ENCODE results near the gene KCNQ1. TPM values are rescaled to one million over a fixed set of nuclear protein-coding genes. Genes with fewer than 3 reads are reported as not detected.

KCNQ1 gene
- total RNA-seq, 5 donors from 2014 or later (not counting 1 experiment from before 2014, with no cell fraction given) = 20.9 to 32.9 (median 24.0) TPM

DNA sequence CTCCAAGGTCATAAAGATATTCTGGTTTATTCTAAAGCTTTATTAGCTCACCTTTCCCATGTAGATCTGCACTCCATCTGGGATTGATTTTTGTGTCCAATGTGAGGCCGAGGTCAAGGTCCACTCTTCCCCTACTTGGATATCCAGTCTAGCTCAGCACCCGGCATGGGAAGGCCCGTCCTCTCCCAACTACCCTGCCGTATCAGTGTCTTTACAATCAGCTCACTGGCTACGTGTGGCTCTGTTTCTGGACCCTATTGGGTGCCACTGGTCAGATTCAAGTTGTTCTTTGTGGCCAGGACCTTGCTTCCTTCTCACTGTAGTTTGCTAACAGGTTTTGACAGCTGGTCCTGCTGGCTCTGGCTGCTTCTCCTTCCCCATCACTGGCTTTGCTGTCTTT lies 224.1 kb downstream of the KCNQ1 start:
- ATAC-seq (replicated peaks in 1 of 4) (no peak), DNase-seq (no peak)
- H3K27me3 ChIP-seq (replicated peaks in 1 of 2; ENCODE audit: control insufficient read depth in 2 of 2, extremely low read depth in 1 of 2, insufficient read depth in 2 of 2, low read length in 1 of 2) = no peaks in the 10 kb centered on the region
- WGBS (ENCODE audit: insufficient coverage) = 91% methylated on average over 5 of the region's 5 CpGs
- H3K4me1 ChIP-seq (ENCODE audit: control insufficient read depth in 1 of 2, extremely low read depth in 1 of 2, insufficient read depth in 2 of 2, low read length in 2 of 2) = no peaks in the 10 kb centered on the region
- no peak overlapping the region for H3K27ac ChIP-seq (ENCODE audit: low read length)
- Mint-ChIP-seq H3K9me3 (no peaks in the 10 kb centered on the region), H3K4me1 (no peaks in the 10 kb centered on the region), H3K27ac (no peak overlapping the region), H3K27me3 (no peaks in the 10 kb centered on the region), H3K4me3 (no peak overlapping the region), H3K36me3 (peaks cover 21% of the 10 kb centered on the region)
- peaks cover 0 to 3% of the 10 kb centered on the region in 2 donors for H3K36me3 ChIP-seq (ENCODE audit: control insufficient read depth in 2 of 2, extremely low read depth in 1 of 2, insufficient read depth in 1 of 2, low read length in 1 of 2)
- CTCF ChIA-PET = no interaction called here
- no peak overlapping the region for H3K4me3 ChIP-seq (ENCODE audit: control insufficient read depth in 1 of 2, extremely low read depth in 1 of 2, low read length in 1 of 2)
- no peaks in the 10 kb centered on the region for H3K9me3 ChIP-seq
- POLR2A ChIA-PET = no interaction called here

DNA sequence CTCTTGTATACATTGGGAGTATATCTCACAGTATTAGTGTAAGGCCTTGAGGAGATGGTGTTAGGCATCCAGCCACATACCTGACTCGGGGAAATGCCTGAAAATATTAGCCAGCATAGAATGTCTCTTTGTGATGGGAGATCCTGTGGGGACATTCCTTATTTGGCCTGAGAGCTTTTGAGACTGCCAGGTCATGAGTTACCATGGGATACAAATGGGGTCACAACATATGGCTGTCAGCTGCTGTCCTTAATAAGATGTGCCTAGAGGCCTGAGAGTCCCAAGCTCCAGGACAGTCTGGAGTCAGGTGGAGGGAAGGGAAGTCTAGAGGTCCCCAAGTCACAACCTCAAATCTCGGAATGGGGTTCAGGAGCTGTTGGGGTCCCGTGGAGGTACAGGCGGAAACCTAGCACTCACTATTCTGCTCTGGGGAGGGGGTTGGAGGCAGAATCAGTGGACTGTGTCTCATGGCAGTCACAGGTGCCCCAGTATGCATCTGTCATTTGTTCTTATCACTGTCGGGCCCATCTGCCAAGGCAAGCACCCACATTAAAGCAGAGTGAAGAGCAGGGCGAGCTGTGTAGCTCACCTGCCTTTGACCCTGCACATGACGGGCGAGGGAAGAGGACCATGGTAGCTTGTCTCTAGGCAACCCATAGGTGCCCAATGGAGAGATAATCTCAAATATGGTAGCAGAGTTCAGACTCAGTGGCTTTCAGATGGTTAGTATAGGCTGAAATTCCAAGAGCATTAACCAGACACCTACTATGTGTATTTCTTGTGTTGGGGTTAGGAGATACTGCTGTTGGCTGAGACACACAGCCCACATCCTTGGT lies 225.0 kb downstream of the KCNQ1 start:
- ATAC-seq (replicated peaks in 1 of 4) = no peak
- Histone ChIP-seq H3K9me3 (no peaks in the 10 kb centered on the region), H3K4me3 (ENCODE audit: control insufficient read depth in 1 of 2, extremely low read depth in 1 of 2, low read length in 1 of 2) (no peak overlapping the region), H3K27ac (ENCODE audit: low read length) (no peak overlapping the region), H3K27me3 (replicated peaks in 1 of 2; ENCODE audit: control insufficient read depth in 2 of 2, extremely low read depth in 1 of 2, insufficient read depth in 2 of 2, low read length in 1 of 2) (no peaks in the 10 kb centered on the region), H3K4me1 (ENCODE audit: control insufficient read depth in 1 of 2, extremely low read depth in 1 of 2, insufficient read depth in 2 of 2, low read length in 2 of 2) (no peaks in the 10 kb centered on the region), H3K36me3 (ENCODE audit: control insufficient read depth in 2 of 2, extremely low read depth in 1 of 2, insufficient read depth in 1 of 2, low read length in 1 of 2) (peaks cover 0 to 3% of the 10 kb centered on the region in 2 donors)
- no peak for DNase-seq
- H3K27me3 Mint-ChIP-seq = no peaks in the 10 kb centered on the region
- H3K36me3 Mint-ChIP-seq = peaks cover 17% of the 10 kb centered on the region
- no peak overlapping the region for H3K4me3 Mint-ChIP-seq
- WGBS (ENCODE audit: insufficient coverage) = 91% methylated on average over 5 of the region's 8 CpGs
- H3K9me3 Mint-ChIP-seq = no peaks in the 10 kb centered on the region
- ChIA-PET CTCF (no interaction called here), POLR2A (no interaction called here)
- no peak overlapping the region for H3K27ac Mint-ChIP-seq
- no peaks in the 10 kb centered on the region for H3K4me1 Mint-ChIP-seq

DNA sequence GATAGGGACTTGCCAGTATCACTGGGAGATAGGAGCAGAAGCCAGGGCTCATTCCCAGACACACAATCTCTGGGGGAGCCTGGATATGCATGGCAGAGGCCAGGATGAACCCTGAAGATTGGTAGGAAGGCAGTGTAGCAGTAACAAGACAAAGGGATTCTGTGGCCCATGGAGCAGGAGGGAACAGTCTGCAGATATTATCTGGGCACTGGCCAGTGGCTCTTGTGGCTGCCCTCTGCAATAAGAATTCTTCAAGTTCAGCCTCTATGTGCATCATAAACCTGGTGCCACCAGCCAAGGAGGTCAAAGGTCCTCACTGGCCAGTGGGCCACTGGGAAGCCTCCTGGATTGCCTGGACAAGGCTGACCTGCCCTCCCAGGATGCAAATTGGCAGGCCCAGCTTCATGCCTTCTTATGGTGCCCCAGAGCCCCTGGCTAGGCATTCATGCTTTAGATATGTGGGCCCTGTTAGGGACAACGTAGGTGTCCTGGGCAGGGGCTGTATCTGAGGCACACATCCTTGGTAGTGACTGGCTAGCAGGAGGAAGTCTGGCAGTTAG lies 225.8 kb downstream of the KCNQ1 start:
- CTCF ChIA-PET = no interaction called here
- DNase-seq = no peak
- Mint-ChIP-seq H3K27me3 (no peaks in the 10 kb centered on the region), H3K4me1 (no peaks in the 10 kb centered on the region), H3K27ac (no peak overlapping the region), H3K9me3 (no peaks in the 10 kb centered on the region), H3K4me3 (no peak overlapping the region), H3K36me3 (peaks cover 17% of the 10 kb centered on the region)
- ATAC-seq (replicated peaks in 1 of 4) = no peak
- POLR2A ChIA-PET = no interaction called here
- Histone ChIP-seq H3K9me3 (no peaks in the 10 kb centered on the region), H3K27me3 (replicated peaks in 1 of 2; ENCODE audit: control insufficient read depth in 2 of 2, extremely low read depth in 1 of 2, insufficient read depth in 2 of 2, low read length in 1 of 2) (no peaks in the 10 kb centered on the region), H3K36me3 (ENCODE audit: control insufficient read depth in 2 of 2, extremely low read depth in 1 of 2, insufficient read depth in 1 of 2, low read length in 1 of 2) (peaks cover 0 to 3% of the 10 kb centered on the region in 2 donors), H3K4me3 (ENCODE audit: control insufficient read depth in 1 of 2, extremely low read depth in 1 of 2, low read length in 1 of 2) (no peak overlapping the region), H3K4me1 (ENCODE audit: control insufficient read depth in 1 of 2, extremely low read depth in 1 of 2, insufficient read depth in 2 of 2, low read length in 2 of 2) (no peaks in the 10 kb centered on the region), H3K27ac (ENCODE audit: low read length) (no peak overlapping the region)
- WGBS (ENCODE audit: insufficient coverage) = 13% methylated on average over 1 of the region's 1 CpG

DNA sequence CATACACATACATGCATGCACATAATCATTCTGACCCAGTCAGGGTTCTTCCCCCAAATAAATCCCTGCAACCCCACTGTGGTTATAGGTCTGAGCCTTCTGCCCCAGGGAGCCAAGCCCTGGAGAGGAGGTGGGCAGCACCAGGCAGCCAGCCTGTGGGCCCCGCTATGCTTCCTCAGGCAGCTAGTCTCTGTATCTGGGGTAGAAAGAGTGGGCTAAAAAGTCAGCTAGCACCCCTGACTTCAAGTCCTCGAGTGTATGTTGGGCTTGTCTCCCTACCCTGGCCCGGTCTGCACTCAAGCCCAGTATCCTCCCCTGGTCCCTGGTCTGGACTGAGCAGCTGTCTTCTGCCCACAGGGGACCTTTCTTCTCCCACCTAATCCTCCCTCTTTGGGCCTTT lies 226.9 kb downstream of the KCNQ1 start:
- Histone ChIP-seq H3K27me3 (replicated peaks in 1 of 2; ENCODE audit: control insufficient read depth in 2 of 2, extremely low read depth in 1 of 2, insufficient read depth in 2 of 2, low read length in 1 of 2) (no peaks in the 10 kb centered on the region), H3K4me3 (ENCODE audit: control insufficient read depth in 1 of 2, extremely low read depth in 1 of 2, low read length in 1 of 2) (no peak overlapping the region), H3K36me3 (ENCODE audit: control insufficient read depth in 2 of 2, extremely low read depth in 1 of 2, insufficient read depth in 1 of 2, low read length in 1 of 2) (peaks cover 0 to 3% of the 10 kb centered on the region in 2 donors), H3K4me1 (ENCODE audit: control insufficient read depth in 1 of 2, extremely low read depth in 1 of 2, insufficient read depth in 2 of 2, low read length in 2 of 2) (no peaks in the 10 kb centered on the region), H3K27ac (ENCODE audit: low read length) (no peak overlapping the region), H3K9me3 (no peaks in the 10 kb centered on the region)
- CTCF ChIA-PET = interaction anchor here in 1 of 2 donors (0.6 kb wide), 1 partner anchor 189 kb away, joined by 3 read pairs; no protein-coding TSS in a partner anchor
- no peak overlapping the region for H3K4me3 Mint-ChIP-seq
- no peaks in the 10 kb centered on the region for H3K27me3 Mint-ChIP-seq
- peaks cover 24% of the 10 kb centered on the region for H3K36me3 Mint-ChIP-seq
- POLR2A ChIA-PET = no interaction called here
- no peaks in the 10 kb centered on the region for H3K9me3 Mint-ChIP-seq
- no peak for DNase-seq
- H3K4me1 Mint-ChIP-seq = no peaks in the 10 kb centered on the region
- 100% methylated on average over 3 of the region's 3 CpGs for WGBS (ENCODE audit: insufficient coverage)
- H3K27ac Mint-ChIP-seq = no peak overlapping the region
- no peak for ATAC-seq (replicated peaks in 1 of 4)

DNA sequence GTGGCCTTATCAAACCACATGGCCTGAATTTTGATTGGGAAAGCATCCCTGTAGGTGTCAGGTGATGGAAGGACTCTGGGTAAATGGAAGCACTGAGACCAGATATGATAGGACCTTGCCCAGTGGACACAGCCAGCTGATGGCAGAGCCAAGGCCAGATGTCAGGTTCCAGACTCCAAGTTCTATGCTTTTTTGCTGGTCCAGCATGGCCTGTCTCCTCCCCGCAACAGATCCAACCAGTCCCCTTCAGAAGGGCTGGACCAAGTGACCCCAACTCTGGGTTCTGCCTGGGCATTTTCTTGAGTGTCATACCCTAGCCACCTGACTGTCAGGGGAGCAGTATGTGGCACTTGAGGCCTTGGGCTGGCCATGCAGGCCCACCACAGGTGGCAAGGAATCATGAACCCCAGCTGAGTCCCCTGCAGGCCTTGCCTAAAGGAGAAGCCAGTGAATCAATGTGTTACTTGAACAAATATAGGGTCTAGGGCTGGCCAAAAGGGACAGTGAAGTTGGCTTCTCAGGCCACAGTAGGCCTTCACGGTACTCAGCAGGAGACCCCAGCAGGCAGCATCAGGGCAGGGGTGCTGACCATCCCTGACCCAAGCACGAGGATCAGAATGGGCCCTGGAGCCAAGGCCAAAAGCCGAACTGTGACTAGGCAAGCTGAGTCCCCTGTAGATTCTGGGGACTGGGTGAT lies 227.9 kb downstream of the KCNQ1 start:
- ChIA-PET POLR2A (no interaction called here), CTCF (no interaction called here)
- H3K27ac Mint-ChIP-seq = no peak overlapping the region
- ATAC-seq (replicated peaks in 1 of 4) (no peak), DNase-seq (no peak)
- Histone ChIP-seq H3K27ac (ENCODE audit: low read length) (no peak overlapping the region), H3K4me3 (ENCODE audit: control insufficient read depth in 1 of 2, extremely low read depth in 1 of 2, low read length in 1 of 2) (no peak overlapping the region), H3K9me3 (no peaks in the 10 kb centered on the region), H3K27me3 (replicated peaks in 1 of 2; ENCODE audit: control insufficient read depth in 2 of 2, extremely low read depth in 1 of 2, insufficient read depth in 2 of 2, low read length in 1 of 2) (no peaks in the 10 kb centered on the region), H3K4me1 (ENCODE audit: control insufficient read depth in 1 of 2, extremely low read depth in 1 of 2, insufficient read depth in 2 of 2, low read length in 2 of 2) (no peaks in the 10 kb centered on the region), H3K36me3 (ENCODE audit: control insufficient read depth in 2 of 2, extremely low read depth in 1 of 2, insufficient read depth in 1 of 2, low read length in 1 of 2) (peaks cover 0 to 3% of the 10 kb centered on the region in 2 donors)
- H3K4me1 Mint-ChIP-seq = no peaks in the 10 kb centered on the region
- H3K27me3 Mint-ChIP-seq = no peaks in the 10 kb centered on the region
- WGBS (ENCODE audit: insufficient coverage) = 76% methylated on average over 4 of the region's 4 CpGs
- no peak overlapping the region for H3K4me3 Mint-ChIP-seq
- no peaks in the 10 kb centered on the region for H3K9me3 Mint-ChIP-seq
- H3K36me3 Mint-ChIP-seq = peaks cover 24% of the 10 kb centered on the region

DNA sequence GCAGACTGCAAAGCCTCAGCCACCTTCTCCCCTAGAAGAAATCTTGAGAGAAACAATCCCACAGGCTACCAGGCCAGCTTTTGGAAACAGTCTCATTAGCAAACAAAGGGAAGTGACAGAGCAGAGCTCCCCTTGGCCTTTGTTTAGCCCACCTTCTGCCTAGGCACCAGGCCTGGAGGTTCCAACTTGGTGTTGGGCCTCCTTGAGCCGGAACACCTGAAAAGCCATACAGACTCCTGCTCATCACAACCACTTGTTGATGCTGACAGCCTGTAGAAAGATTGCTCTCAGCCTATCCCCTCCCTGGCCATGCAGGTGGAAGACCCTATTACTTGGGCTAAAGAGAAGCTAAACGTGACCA lies 228.4 kb downstream of the KCNQ1 start:
- Mint-ChIP-seq H3K4me3 (no peak overlapping the region), H3K36me3 (peaks cover 24% of the 10 kb centered on the region), H3K4me1 (no peaks in the 10 kb centered on the region), H3K9me3 (no peaks in the 10 kb centered on the region), H3K27me3 (no peaks in the 10 kb centered on the region), H3K27ac (no peak overlapping the region)
- no peaks in the 10 kb centered on the region for H3K27me3 ChIP-seq (replicated peaks in 1 of 2; ENCODE audit: control insufficient read depth in 2 of 2, extremely low read depth in 1 of 2, insufficient read depth in 2 of 2, low read length in 1 of 2)
- H3K4me1 ChIP-seq (ENCODE audit: control insufficient read depth in 1 of 2, extremely low read depth in 1 of 2, insufficient read depth in 2 of 2, low read length in 2 of 2) = no peaks in the 10 kb centered on the region
- no peaks in the 10 kb centered on the region for H3K9me3 ChIP-seq
- peaks cover 0 to 3% of the 10 kb centered on the region in 2 donors for H3K36me3 ChIP-seq (ENCODE audit: control insufficient read depth in 2 of 2, extremely low read depth in 1 of 2, insufficient read depth in 1 of 2, low read length in 1 of 2)
- ChIA-PET POLR2A (interaction anchor here in 1 of 2 donors (0.6 kb wide), 1 partner anchor 229 kb away, joined by 4 read pairs; the partner anchor contains the start of gene TRPM5), CTCF (no interaction called here)
- WGBS (ENCODE audit: insufficient coverage) = 83% methylated on average over 2 of the region's 2 CpGs
- ATAC-seq (replicated peaks in 1 of 4) = no peak
- no peak overlapping the region for H3K27ac ChIP-seq (ENCODE audit: low read length)
- no peak overlapping the region for H3K4me3 ChIP-seq (ENCODE audit: control insufficient read depth in 1 of 2, extremely low read depth in 1 of 2, low read length in 1 of 2)
- DNase-seq = no peak

All from T-cell (primary cell).